NCI-H187 treated with DMSO at 0.1 percent for 48 hours (cell line): ENCODE measurements around the gene SND1.

Experiments
- DNase-seq: peaks from one replicate; lab custom pipeline; 2025; lab: John Stamatoyannopoulos, UW

The SND1 gene

GRCh38 chr7:128139406-128139805 is 487.4 kb downstream of the SND1 start:
- DNase-seq, result no peak

GRCh38 chr7:128141683-128142195 is 489.7 kb downstream of the SND1 start:
- no peak for DNase-seq
